Measurements from ENCODE around the gene YWHAE. TPM values are rescaled to one million over a fixed set of nuclear protein-coding genes. Genes with fewer than 3 reads are reported as not detected.
"Not testable (repeated sequence)": the region's sequence is repeated elsewhere in the genome, so short reads cannot be mapped to it uniquely, and the experiment has no call there.

The YWHAE gene
- total RNA-seq, 1 donor from 2014 or later = 284 TPM

- no peak for DNase-seq
These were observed 74.3 kb downstream of the YWHAE start for GRCh38 chr17:1325766-1326165.

- no peak for DNase-seq
These were observed 75.7 kb downstream of the YWHAE start for GRCh38 chr17:1324201-1324771.

- DNase-seq = no peak
These were observed 76.7 kb downstream of the YWHAE start for GRCh38 chr17:1323336-1323735.

GRCh38 chr17:1322480-1322879 lies 77.5 kb downstream of the YWHAE start:
- no peak for DNase-seq

GRCh38 chr17:1322014-1322428 lies 78.0 kb downstream of the YWHAE start:
- DNase-seq = no peak

- DNase-seq = no peak
These were observed 84.1 kb downstream of the YWHAE start for GRCh38 chr17:1315891-1316403.

- DNase-seq = no peak
These were observed 84.6 kb downstream of the YWHAE start for GRCh38 chr17:1315409-1315808.

- no peak for DNase-seq
These were observed 86.6 kb downstream of the YWHAE start for GRCh38 chr17:1313270-1314005.

GRCh38 chr17:1312261-1312870 lies 87.7 kb downstream of the YWHAE start:
- DNase-seq = no peak

GRCh38 chr17:1307829-1308228 lies 92.2 kb downstream of the YWHAE start:
- not testable (repeated sequence) for DNase-seq

GRCh38 chr17:1304962-1305563 lies 95.0 kb downstream of the YWHAE start:
- DNase-seq = no peak

- no peak for DNase-seq
These were observed 95.5 kb downstream of the YWHAE start for GRCh38 chr17:1304522-1304921.

GRCh38 chr17:1302761-1303160 lies 97.3 kb downstream of the YWHAE start:
- DNase-seq = no peak

GRCh38 chr17:1301546-1301945 lies 98.5 kb downstream of the YWHAE start:
- no peak for DNase-seq

- DNase-seq = no peak
These were observed 99.6 kb downstream of the YWHAE start for GRCh38 chr17:1300371-1300905.

- DNase-seq = no peak
These were observed 100.3 kb downstream of the YWHAE start for GRCh38 chr17:1299552-1300370.

- no peak for DNase-seq
These were observed 101.4 kb downstream of the YWHAE start for GRCh38 chr17:1298606-1299005.
